ENCODE results near the gene GNAQ.

- TF ChIP-seq EGR1 (IDR thresholded peaks at IDR 0.05), result no peak
- TF ChIP-seq CREB1 (IDR thresholded peaks at IDR 0.05; ENCODE audit: low read depth), result no peak
- TF ChIP-seq EP300 (IDR thresholded peaks at IDR 0.05; ENCODE audit: borderline replicate concordance), result no peak
- TF ChIP-seq TAF1 (IDR thresholded peaks at IDR 0.05; ENCODE audit: low read depth), result no peak
- TF ChIP-seq YY1 (IDR thresholded peaks at IDR 0.05; ENCODE audit: low read depth), result no peak
- no peak for TF ChIP-seq REST (IDR thresholded peaks at IDR 0.05; ENCODE audit: low read depth)
- TF ChIP-seq RAD21 (IDR thresholded peaks at IDR 0.05; ENCODE audit: low read depth), result no peak
- no peak for TF ChIP-seq TEAD4 (IDR thresholded peaks at IDR 0.05)
- no peak for TF ChIP-seq MAX (IDR thresholded peaks at IDR 0.05)
- TF ChIP-seq CEBPB (IDR thresholded peaks at IDR 0.05), result no peak
- no peak for TF ChIP-seq TCF12 (IDR thresholded peaks at IDR 0.05; ENCODE audit: low read depth)
Measured at GRCh38 chr9:77772646-77773045, 259.0 kb downstream of the GNAQ start.

All from Ishikawa (cell line).